ENCODE measurements around the gene TESMIN. TPM values are rescaled to one million over a fixed set of nuclear protein-coding genes. Genes with fewer than 3 reads are reported as not detected.

The TESMIN gene
- total and polyA plus RNA-seq, 2 of the 13 experiments (the other 11 are each of a cell fraction or from before 2014, with no cell fraction given): 0.15 to 0.45 TPM

GRCh38 chr11:68741463-68741862, 9.9 kb downstream of the TESMIN start (continued):
- TF ChIP-seq PRMT3 (CRISPR knock-in tag; IDR thresholded peaks at IDR 0.05; ENCODE audit: borderline replicate concordance, low read depth) (no peak), ZNF446 (CRISPR knock-in tag; IDR thresholded peaks at IDR 0.05) (no peak)

- Histone ChIP-seq H3K79me2 (ENCODE audit: insufficient read depth, low read length) (no peaks in the 10 kb centered on the region), H3K4me1 (ENCODE audit: insufficient read depth, low read length) (no peaks in the 10 kb centered on the region), H3K9ac (ENCODE audit: insufficient read depth, low read depth, low read length) (no peak overlapping the region), H3K4me3 (replicated peaks in 1 of 3; ENCODE audit: insufficient read depth in 1 of 3, low read depth in 2 of 3, low read length in 3 of 3) (no peak overlapping the region), H3K4me2 (ENCODE audit: low read depth, low read length) (no peak overlapping the region), H3K27me3 (ENCODE audit: control insufficient read depth in 1 of 2, insufficient read depth in 2 of 2, low read length in 2 of 2) (peaks cover 2 to 31% of the 10 kb centered on the region in 2 experiments; a peak in 3 of 5 replicates), H2AFZ (ENCODE audit: low read length) (no peak overlapping the region), H3K36me3 (replicated peaks in 1 of 2; ENCODE audit: control insufficient read depth in 1 of 2, insufficient read depth in 2 of 2, low read length in 2 of 2) (no peaks in the 10 kb centered on the region), H3K9me3 (ENCODE audit: low read length) (no peaks in the 10 kb centered on the region), H4K20me1 (ENCODE audit: insufficient read depth, low read length) (no peaks in the 10 kb centered on the region), H3K27ac (ENCODE audit: extremely low read length, insufficient read depth, low read length) (no peak overlapping the region)
- intact Hi-C loops (cut with micrococcal nuclease; ENCODE audit: unreplicated experiment) (no loop called here), in situ Hi-C loops (cut with HindIII; ENCODE audit: extremely low pct_ligation_motif_present, low pct_unique_long_range_greater_than_20kb) (no loop called here)
- ChIA-PET POLR2A (no interaction called here), CTCF (ENCODE audit: low intra/inter-chr PET ratio, low total read pairs) (no interaction called here)
- FAIRE-seq: no peak
- no peak for ATAC-seq
- no TSS peak for BruUV-seq (replicated peaks)
- DNase-seq (ENCODE audit: low spot score): no peak
- WGBS (ENCODE audit: low lambda C conversion rate): 56% methylated on average over 6 of the region's 6 CpGs
- TF ChIP-seq KLF9 (CRISPR knock-in tag; IDR thresholded peaks at IDR 0.05; ENCODE audit: low read depth): no peak
Measured at GRCh38 chr11:68735646-68736045, 15.7 kb downstream of the TESMIN start.

DNA sequence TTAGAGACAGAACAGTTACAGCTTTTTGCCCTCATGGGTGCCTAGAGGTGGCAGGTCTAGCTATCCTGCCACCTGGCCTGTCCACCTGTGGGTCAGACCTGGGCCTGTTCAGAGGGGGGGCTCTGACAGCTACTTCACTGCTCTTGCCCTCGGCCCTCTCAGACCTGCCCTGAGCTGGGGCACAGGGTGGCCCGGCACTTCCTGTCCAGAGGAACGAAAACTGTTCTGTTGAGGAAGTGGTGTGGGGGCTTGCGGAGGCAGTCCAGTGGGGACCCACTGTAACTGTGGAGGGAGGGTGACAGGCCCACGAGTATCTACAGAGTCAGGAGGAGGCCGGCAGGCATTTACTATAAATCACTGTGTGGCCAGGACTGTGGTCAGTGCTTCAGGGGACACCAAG, 16.2 kb downstream of the TESMIN start:
- intact Hi-C loops (cut with micrococcal nuclease; ENCODE audit: unreplicated experiment) (no loop called here), in situ Hi-C loops (cut with HindIII; ENCODE audit: extremely low pct_ligation_motif_present, low pct_unique_long_range_greater_than_20kb) (no loop called here)
- Histone ChIP-seq H4K20me1 (ENCODE audit: insufficient read depth, low read length) (no peaks in the 10 kb centered on the region), H3K9me3 (ENCODE audit: low read length) (no peaks in the 10 kb centered on the region), H3K79me2 (ENCODE audit: insufficient read depth, low read length) (no peaks in the 10 kb centered on the region), H3K36me3 (replicated peaks in 1 of 2; ENCODE audit: control insufficient read depth in 1 of 2, insufficient read depth in 2 of 2, low read length in 2 of 2) (no peaks in the 10 kb centered on the region), H3K27ac (ENCODE audit: extremely low read length, insufficient read depth, low read length) (no peak overlapping the region), H3K4me3 (replicated peaks in 1 of 3; ENCODE audit: insufficient read depth in 1 of 3, low read depth in 2 of 3, low read length in 3 of 3) (no peak overlapping the region), H3K4me1 (ENCODE audit: insufficient read depth, low read length) (no peaks in the 10 kb centered on the region), H2AFZ (ENCODE audit: low read length) (no peak overlapping the region), H3K9ac (ENCODE audit: insufficient read depth, low read depth, low read length) (no peak overlapping the region), H3K4me2 (ENCODE audit: low read depth, low read length) (no peak overlapping the region), H3K27me3 (ENCODE audit: control insufficient read depth in 1 of 2, insufficient read depth in 2 of 2, low read length in 2 of 2) (peaks cover 2 to 31% of the 10 kb centered on the region in 2 experiments; a peak in 3 of 5 replicates)
- ATAC-seq (no peak), FAIRE-seq (no peak), DNase-seq (ENCODE audit: low spot score) (no peak)
- TF ChIP-seq, protein P1, sequence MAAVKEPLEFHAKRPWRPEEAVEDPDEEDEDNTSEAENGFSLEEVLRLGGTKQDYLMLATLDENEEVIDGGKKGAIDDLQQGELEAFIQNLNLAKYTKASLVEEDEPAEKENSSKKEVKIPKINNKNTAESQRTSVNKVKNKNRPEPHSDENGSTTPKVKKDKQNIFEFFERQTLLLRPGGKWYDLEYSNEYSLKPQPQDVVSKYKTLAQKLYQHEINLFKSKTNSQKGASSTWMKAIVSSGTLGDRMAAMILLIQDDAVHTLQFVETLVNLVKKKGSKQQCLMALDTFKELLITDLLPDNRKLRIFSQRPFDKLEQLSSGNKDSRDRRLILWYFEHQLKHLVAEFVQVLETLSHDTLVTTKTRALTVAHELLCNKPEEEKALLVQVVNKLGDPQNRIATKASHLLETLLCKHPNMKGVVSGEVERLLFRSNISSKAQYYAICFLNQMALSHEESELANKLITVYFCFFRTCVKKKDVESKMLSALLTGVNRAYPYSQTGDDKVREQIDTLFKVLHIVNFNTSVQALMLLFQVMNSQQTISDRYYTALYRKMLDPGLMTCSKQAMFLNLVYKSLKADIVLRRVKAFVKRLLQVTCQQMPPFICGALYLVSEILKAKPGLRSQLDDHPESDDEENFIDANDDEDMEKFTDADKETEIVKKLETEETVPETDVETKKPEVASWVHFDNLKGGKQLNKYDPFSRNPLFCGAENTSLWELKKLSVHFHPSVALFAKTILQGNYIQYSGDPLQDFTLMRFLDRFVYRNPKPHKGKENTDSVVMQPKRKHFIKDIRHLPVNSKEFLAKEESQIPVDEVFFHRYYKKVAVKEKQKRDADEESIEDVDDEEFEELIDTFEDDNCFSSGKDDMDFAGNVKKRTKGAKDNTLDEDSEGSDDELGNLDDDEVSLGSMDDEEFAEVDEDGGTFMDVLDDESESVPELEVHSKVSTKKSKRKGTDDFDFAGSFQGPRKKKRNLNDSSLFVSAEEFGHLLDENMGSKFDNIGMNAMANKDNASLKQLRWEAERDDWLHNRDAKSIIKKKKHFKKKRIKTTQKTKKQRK (IDR thresholded peaks at IDR 0.05; ENCODE audit: low read length): no peak
- no peak for TF ChIP-seq NBN (conservative IDR thresholded peaks at IDR 0.05)
- TF ChIP-seq NFRKB (IDR thresholded peaks at IDR 0.05): no peak
- TF ChIP-seq NFAT5 (CRISPR knock-in tag; IDR thresholded peaks at IDR 0.05): no peak
- WGBS (ENCODE audit: low lambda C conversion rate): 39% methylated on average over 5 of the region's 6 CpGs
- BruUV-seq (replicated peaks): no TSS peak
- POLR2A ChIA-PET: no interaction called here
- CTCF ChIA-PET (ENCODE audit: low intra/inter-chr PET ratio, low total read pairs): no interaction called here

Data from HepG2 (cell line).